Measurements from ENCODE around the gene SLC23A2.
A peak's percentile ranks its signal among the peaks of the same experiment; 100 is the strongest.
"Not testable (repeated sequence)": the region's sequence is repeated elsewhere in the genome, so short reads cannot be mapped to it uniquely, and the experiment has no call there.

The SLC23A2 gene

GRCh38 chr20:4848829-4849228, 152.5 kb downstream of the SLC23A2 start:
- not testable (repeated sequence) for H3K4me3 Mint-ChIP-seq; DNase-seq (ENCODE audit: low spot score in 2 of 2); H3K27me3 Mint-ChIP-seq; ATAC-seq (replicated peaks; ENCODE audit: extremely low read depth, poor library complexity, severe bottlenecking); H3K27ac Mint-ChIP-seq (ENCODE audit: low read depth); H3K9me3 Mint-ChIP-seq; H3K4me1 Mint-ChIP-seq
- peaks cover 13% of the 10 kb centered on the region for H3K36me3 Mint-ChIP-seq (ENCODE audit: insufficient read depth)

GRCh38 chr20:4848041-4848440, 153.3 kb downstream of the SLC23A2 start:
- no peak overlapping the region for H3K4me3 Mint-ChIP-seq
- peaks cover 10% of the 10 kb centered on the region for H3K36me3 Mint-ChIP-seq (ENCODE audit: insufficient read depth)
- DNase-seq (ENCODE audit: low spot score in 2 of 2) (no peak), ATAC-seq (replicated peaks; ENCODE audit: extremely low read depth, poor library complexity, severe bottlenecking) (no peak)
- H3K27me3 Mint-ChIP-seq = no peaks in the 10 kb centered on the region
- no peaks in the 10 kb centered on the region for H3K9me3 Mint-ChIP-seq
- peaks cover 7% of the 10 kb centered on the region for H3K4me1 Mint-ChIP-seq
- no peak overlapping the region for H3K27ac Mint-ChIP-seq (ENCODE audit: low read depth)

- DNase-seq (ENCODE audit: low spot score in 2 of 2) = no peak
- Mint-ChIP-seq H3K36me3 (ENCODE audit: insufficient read depth) (peaks cover 8% of the 10 kb centered on the region), H3K9me3 (no peaks in the 10 kb centered on the region), H3K27me3 (no peaks in the 10 kb centered on the region), H3K4me3 (no peak overlapping the region), H3K27ac (ENCODE audit: low read depth) (no peak overlapping the region), H3K4me1 (peaks cover 7% of the 10 kb centered on the region)
- no peak for ATAC-seq (replicated peaks; ENCODE audit: extremely low read depth, poor library complexity, severe bottlenecking)
These were observed 154.5 kb downstream of the SLC23A2 start for GRCh38 chr20:4846821-4847220.

GRCh38 chr20:4844751-4845465, 156.4 kb downstream of the SLC23A2 start:
- Mint-ChIP-seq H3K4me1 (peaks cover 7% of the 10 kb centered on the region), H3K4me3 (no peak overlapping the region), H3K27ac (ENCODE audit: low read depth) (peak overlapping the region; percentile 86), H3K27me3 (no peaks in the 10 kb centered on the region), H3K36me3 (ENCODE audit: insufficient read depth) (peaks cover 8% of the 10 kb centered on the region), H3K9me3 (no peaks in the 10 kb centered on the region)
- DNase-seq (ENCODE audit: low spot score in 2 of 2) (no peak), ATAC-seq (replicated peaks; ENCODE audit: extremely low read depth, poor library complexity, severe bottlenecking) (no peak)

GRCh38 chr20:4844325-4844724, 157.0 kb downstream of the SLC23A2 start:
- ATAC-seq (replicated peaks; ENCODE audit: extremely low read depth, poor library complexity, severe bottlenecking) = no peak
- peaks cover 7% of the 10 kb centered on the region for H3K4me1 Mint-ChIP-seq
- no peak overlapping the region for H3K4me3 Mint-ChIP-seq
- H3K36me3 Mint-ChIP-seq (ENCODE audit: insufficient read depth) = peaks cover 8% of the 10 kb centered on the region
- H3K27me3 Mint-ChIP-seq = no peaks in the 10 kb centered on the region
- no peak for DNase-seq (ENCODE audit: low spot score in 2 of 2)
- H3K27ac Mint-ChIP-seq (ENCODE audit: low read depth) = peak overlapping the region; percentile 86
- H3K9me3 Mint-ChIP-seq = no peaks in the 10 kb centered on the region

GRCh38 chr20:4840801-4841200, 160.5 kb downstream of the SLC23A2 start:
- DNase-seq (ENCODE audit: low spot score in 2 of 2) (no peak), ATAC-seq (replicated peaks; ENCODE audit: extremely low read depth, poor library complexity, severe bottlenecking) (no peak)
- no peak overlapping the region for H3K27ac Mint-ChIP-seq (ENCODE audit: low read depth)
- no peak overlapping the region for H3K4me3 Mint-ChIP-seq
- H3K4me1 Mint-ChIP-seq = peaks cover 7% of the 10 kb centered on the region
- peaks cover 7% of the 10 kb centered on the region for H3K36me3 Mint-ChIP-seq (ENCODE audit: insufficient read depth)
- no peaks in the 10 kb centered on the region for H3K27me3 Mint-ChIP-seq
- no peaks in the 10 kb centered on the region for H3K9me3 Mint-ChIP-seq

GRCh38 chr20:4838526-4838925, 162.8 kb downstream of the SLC23A2 start:
- H3K27me3 Mint-ChIP-seq = no peaks in the 10 kb centered on the region
- H3K9me3 Mint-ChIP-seq = no peaks in the 10 kb centered on the region
- ATAC-seq (replicated peaks; ENCODE audit: extremely low read depth, poor library complexity, severe bottlenecking) (no peak), DNase-seq (ENCODE audit: low spot score in 2 of 2) (no peak)
- H3K4me1 Mint-ChIP-seq = no peaks in the 10 kb centered on the region
- no peak overlapping the region for H3K4me3 Mint-ChIP-seq
- H3K36me3 Mint-ChIP-seq (ENCODE audit: insufficient read depth) = no peaks in the 10 kb centered on the region
- peak overlapping the region; percentile 38 for H3K27ac Mint-ChIP-seq (ENCODE audit: low read depth)

GRCh38 chr20:4837760-4838159, 163.6 kb downstream of the SLC23A2 start:
- ATAC-seq (replicated peaks; ENCODE audit: extremely low read depth, poor library complexity, severe bottlenecking) = no peak
- no peak overlapping the region for H3K27ac Mint-ChIP-seq (ENCODE audit: low read depth)

GRCh38 chr20:4836935-4837334, 164.4 kb downstream of the SLC23A2 start:
- DNase-seq (ENCODE audit: low spot score in 2 of 2) (no peak), ATAC-seq (replicated peaks; ENCODE audit: extremely low read depth, poor library complexity, severe bottlenecking) (no peak)
- H3K27me3 Mint-ChIP-seq = no peaks in the 10 kb centered on the region
- H3K36me3 Mint-ChIP-seq (ENCODE audit: insufficient read depth) = no peaks in the 10 kb centered on the region
- no peaks in the 10 kb centered on the region for H3K4me1 Mint-ChIP-seq
- no peak overlapping the region for H3K4me3 Mint-ChIP-seq
- H3K27ac Mint-ChIP-seq (ENCODE audit: low read depth) = no peak overlapping the region
- no peaks in the 10 kb centered on the region for H3K9me3 Mint-ChIP-seq

More at GRCh38 chr20:4837760-4838159, 163.6 kb downstream of the SLC23A2 start:
- H3K27me3 Mint-ChIP-seq = no peaks in the 10 kb centered on the region
- H3K4me3 Mint-ChIP-seq = no peak overlapping the region
- no peaks in the 10 kb centered on the region for H3K4me1 Mint-ChIP-seq
- H3K9me3 Mint-ChIP-seq = no peaks in the 10 kb centered on the region
- H3K36me3 Mint-ChIP-seq (ENCODE audit: insufficient read depth) = no peaks in the 10 kb centered on the region
- no peak for DNase-seq (ENCODE audit: low spot score in 2 of 2)

- H3K4me3 Mint-ChIP-seq = no peak overlapping the region
- H3K27ac Mint-ChIP-seq (ENCODE audit: low read depth) = no peak overlapping the region
- H3K9me3 Mint-ChIP-seq = no peaks in the 10 kb centered on the region
- H3K27me3 Mint-ChIP-seq = no peaks in the 10 kb centered on the region
- DNase-seq (ENCODE audit: low spot score in 2 of 2) = no peak
- H3K36me3 Mint-ChIP-seq (ENCODE audit: insufficient read depth) = peaks cover 1% of the 10 kb centered on the region
- no peaks in the 10 kb centered on the region for H3K4me1 Mint-ChIP-seq
- no peak for ATAC-seq (replicated peaks; ENCODE audit: extremely low read depth, poor library complexity, severe bottlenecking)
These were observed 164.8 kb downstream of the SLC23A2 start for GRCh38 chr20:4836473-4836872.

GRCh38 chr20:4835244-4836177, 165.8 kb downstream of the SLC23A2 start:
- H3K27ac Mint-ChIP-seq (ENCODE audit: low read depth) = no peak overlapping the region
- no peaks in the 10 kb centered on the region for H3K9me3 Mint-ChIP-seq
- no peak overlapping the region for H3K4me3 Mint-ChIP-seq
- no peaks in the 10 kb centered on the region for H3K4me1 Mint-ChIP-seq
- no peaks in the 10 kb centered on the region for H3K27me3 Mint-ChIP-seq
- peaks cover 2% of the 10 kb centered on the region for H3K36me3 Mint-ChIP-seq (ENCODE audit: insufficient read depth)
- no peak for ATAC-seq (replicated peaks; ENCODE audit: extremely low read depth, poor library complexity, severe bottlenecking)
- DNase-seq (ENCODE audit: low spot score in 2 of 2) = no peak

- no peak for DNase-seq (ENCODE audit: low spot score in 2 of 2)
- H3K4me1 Mint-ChIP-seq = no peaks in the 10 kb centered on the region
These were observed 168.1 kb downstream of the SLC23A2 start for GRCh38 chr20:4833074-4833728.

More at GRCh38 chr20:4833074-4833728, 168.1 kb downstream of the SLC23A2 start:
- no peaks in the 10 kb centered on the region for H3K9me3 Mint-ChIP-seq
- no peaks in the 10 kb centered on the region for H3K27me3 Mint-ChIP-seq
- H3K36me3 Mint-ChIP-seq (ENCODE audit: insufficient read depth) = peaks cover 3% of the 10 kb centered on the region
- no peak for ATAC-seq (replicated peaks; ENCODE audit: extremely low read depth, poor library complexity, severe bottlenecking)
- H3K4me3 Mint-ChIP-seq = no peak overlapping the region
- H3K27ac Mint-ChIP-seq (ENCODE audit: low read depth) = no peak overlapping the region

All from central memory CD8-positive, alpha-beta T cell (primary cell).